Pons (tissue), 1 donor: Measurements from ENCODE around the gene SERPINB7.

Experiments
- DNase-seq: peaks from one replicate; pipeline ENCODE4 v3.0.0-alpha.2; 2016; ENCODE audit warnings: low spot score

The SERPINB7 gene

GRCh38 chr18:63848159-63848558, 72.9 kb downstream of the SERPINB7 start:
- peak; percentile 62 for DNase-seq

- DNase-seq = peak; percentile 40
Observed at GRCh38 chr18:63850020-63850419, 74.8 kb downstream of the SERPINB7 start.

DNA sequence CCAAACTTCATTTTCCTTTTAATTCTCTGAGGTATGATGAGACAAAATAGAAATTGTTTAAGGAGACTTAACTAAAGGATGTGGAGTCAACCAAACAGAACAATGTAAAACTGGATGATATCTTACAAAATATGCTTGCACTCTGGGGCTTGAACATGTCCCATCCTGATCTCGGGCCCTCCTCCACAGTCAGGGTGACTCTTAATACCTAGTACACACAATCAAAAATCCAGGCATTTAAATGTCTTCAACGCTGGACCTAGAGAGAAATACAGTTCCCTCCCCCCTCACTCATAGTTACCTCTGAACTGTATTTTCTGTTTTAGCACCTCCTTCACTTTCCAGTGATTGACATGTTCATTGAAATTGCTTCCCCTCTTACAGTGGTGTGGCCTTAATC, 75.4 kb downstream of the SERPINB7 start:
- no peak for DNase-seq
